AG10803 (cell line): ENCODE results near the gene PLSCR2.

Experiments used
- DNase-seq: peaks from one replicate; pipeline ENCODE4 v3.0.0; 2010; ENCODE audit warnings: low read depth
- H3K4me3 ChIP-seq: 2 replicates; pipeline ENCODE4 v1.5.1; 2011; ENCODE audit warnings: mild to moderate bottlenecking, low read length, control low read depth
- TF ChIP-seq, protein P1 (sequence below): conservative IDR thresholded peaks from 2 replicates; pipeline ENCODE4 v1.5.1; 2011; ENCODE audit warnings: mild to moderate bottlenecking, low read length, control low read depth, inconsistent platforms

PLSCR2 gene, protein sequence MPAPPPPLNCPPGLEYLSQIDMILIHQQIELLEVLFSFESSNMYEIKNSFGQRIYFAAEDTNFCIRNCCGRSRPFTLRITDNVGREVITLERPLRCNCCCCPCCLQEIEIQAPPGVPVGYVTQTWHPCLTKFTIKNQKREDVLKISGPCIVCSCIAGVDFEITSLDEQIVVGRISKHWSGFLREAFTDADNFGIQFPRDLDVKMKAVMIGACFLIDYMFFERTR

DNA sequence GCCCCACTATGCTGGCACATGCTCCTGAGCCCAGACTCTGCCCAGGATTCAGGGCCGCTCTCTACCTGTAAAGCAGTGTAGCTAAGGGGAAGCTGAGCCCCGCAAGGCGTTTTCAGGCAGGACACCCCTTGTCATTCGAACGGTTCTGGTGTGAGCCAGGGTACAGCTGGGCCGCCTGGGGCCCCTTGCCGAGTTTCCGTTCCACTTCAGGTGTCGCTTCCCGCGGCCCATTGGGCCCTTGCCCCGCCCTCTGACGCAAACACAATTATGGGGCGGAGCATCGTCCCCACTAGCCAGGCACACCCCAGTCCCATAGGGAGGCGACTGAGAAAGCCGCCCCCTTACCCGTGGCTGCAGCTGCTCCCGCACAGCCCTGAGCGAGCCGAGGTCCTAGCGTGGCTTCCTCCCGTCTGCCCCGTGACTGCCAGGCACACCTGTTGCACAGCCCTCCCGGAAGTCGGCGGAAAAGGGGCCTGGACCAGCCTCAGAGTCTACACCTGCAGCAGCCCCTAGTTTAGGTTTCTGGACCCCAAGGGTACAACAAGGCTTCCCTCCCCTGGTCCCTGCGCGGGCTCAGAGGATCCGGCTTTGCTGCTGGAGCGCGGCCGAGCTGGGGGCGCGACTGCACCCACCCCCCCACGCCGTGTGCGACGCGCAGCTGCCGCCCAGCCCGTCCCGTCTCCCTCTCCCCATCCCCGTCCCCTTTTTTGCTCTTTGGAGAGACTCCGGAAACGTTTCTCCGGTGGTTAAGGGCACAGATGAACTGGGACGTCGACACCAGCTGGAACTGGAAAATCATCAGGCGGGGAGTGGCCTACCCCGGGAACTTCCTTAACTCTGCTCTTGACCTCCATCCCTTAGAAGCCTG, at the start of gene PLSCR2:
TSS of gene PLSCR2 (minus strand) at position 412 of the 868 bp plus-strand sequence. CDS start 9,657 bp downstream, outside the sequence.
- DNase-seq, result no peak
- H3K4me3 ChIP-seq, result peak within 1 kb of the TSS; percentile 58
- TF ChIP-seq, protein P1, sequence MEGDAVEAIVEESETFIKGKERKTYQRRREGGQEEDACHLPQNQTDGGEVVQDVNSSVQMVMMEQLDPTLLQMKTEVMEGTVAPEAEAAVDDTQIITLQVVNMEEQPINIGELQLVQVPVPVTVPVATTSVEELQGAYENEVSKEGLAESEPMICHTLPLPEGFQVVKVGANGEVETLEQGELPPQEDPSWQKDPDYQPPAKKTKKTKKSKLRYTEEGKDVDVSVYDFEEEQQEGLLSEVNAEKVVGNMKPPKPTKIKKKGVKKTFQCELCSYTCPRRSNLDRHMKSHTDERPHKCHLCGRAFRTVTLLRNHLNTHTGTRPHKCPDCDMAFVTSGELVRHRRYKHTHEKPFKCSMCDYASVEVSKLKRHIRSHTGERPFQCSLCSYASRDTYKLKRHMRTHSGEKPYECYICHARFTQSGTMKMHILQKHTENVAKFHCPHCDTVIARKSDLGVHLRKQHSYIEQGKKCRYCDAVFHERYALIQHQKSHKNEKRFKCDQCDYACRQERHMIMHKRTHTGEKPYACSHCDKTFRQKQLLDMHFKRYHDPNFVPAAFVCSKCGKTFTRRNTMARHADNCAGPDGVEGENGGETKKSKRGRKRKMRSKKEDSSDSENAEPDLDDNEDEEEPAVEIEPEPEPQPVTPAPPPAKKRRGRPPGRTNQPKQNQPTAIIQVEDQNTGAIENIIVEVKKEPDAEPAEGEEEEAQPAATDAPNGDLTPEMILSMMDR, result no peak

DNA sequence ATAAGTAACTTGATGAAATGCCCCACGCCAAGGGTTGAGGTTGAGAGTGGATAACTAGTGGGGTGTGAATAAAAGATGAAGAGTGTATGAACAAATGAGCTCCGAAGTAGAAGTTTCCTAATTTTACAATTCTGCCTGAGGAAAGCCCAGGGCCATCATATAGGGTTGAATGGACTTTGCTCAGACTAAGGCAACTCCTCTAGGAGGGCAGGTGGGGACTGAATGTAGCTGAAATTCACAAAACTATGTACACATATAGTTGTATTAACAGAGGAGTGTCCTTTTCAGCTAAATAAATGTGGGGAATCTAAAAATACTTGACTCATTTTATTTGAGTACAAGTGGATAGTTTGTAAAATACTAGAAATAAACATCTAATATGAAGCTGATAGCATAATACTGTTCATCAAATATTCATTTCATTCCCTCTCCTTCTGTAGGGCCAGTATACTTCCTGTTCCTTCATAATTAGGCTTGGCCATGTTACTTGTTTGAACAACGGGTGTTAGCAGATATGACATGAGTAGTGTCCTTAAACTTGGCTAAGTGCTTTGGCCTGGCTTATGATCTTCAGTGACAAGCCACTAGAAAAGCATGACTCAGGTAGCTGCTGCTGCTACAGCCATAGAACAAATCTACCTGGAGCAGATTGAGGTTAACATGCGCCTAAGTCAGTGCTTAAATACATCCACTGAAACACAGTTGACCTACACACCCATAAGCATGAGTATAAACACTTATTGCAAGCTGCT, 48.5 kb upstream of the PLSCR2 start:
- H3K4me3 ChIP-seq, result no peak overlapping the region
- TF ChIP-seq, protein P1, result no peak
- no peak for DNase-seq

- no peak overlapping the region for H3K4me3 ChIP-seq
- peak; percentile 60 for DNase-seq
- TF ChIP-seq, protein P1, result no peak
Measured at GRCh38 chr3:146513386-146514051, 44.2 kb upstream of the PLSCR2 start.

DNA sequence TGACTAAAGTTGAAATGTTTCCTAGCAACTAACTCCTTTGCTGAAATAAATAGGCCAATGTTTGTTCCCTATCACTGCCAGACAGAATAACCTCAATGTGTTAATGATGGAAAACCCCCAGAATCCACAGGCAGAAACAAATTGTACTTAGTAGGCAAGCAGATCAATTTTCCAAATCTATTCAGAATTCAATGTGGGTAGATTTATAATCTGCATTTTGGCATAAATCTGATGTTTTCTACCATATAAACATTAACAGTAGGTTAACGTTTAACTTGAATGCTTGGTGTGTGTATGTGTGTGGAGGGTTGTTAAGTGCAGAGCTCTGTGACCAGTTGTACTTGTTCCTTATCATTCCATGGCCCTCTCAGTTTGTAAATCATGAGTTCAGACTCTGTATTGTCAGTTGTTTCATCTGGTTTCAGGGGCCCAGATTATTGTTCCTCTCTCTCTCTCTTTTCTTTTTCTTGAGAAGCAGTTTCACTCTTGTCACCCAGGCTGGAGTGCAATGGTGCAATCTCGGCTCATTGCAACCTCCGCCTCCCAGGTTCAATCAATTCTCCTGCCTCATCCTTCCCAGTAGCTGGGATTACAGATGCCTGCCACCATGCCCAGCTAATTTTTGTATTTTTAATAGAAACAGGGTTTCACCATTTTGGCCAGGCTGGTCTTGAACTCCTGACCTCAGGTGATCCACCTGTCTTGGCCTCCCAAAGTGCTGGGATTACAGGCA, 42.2 kb upstream of the PLSCR2 start:
- no peak for DNase-seq
- TF ChIP-seq, protein P1, result no peak
- H3K4me3 ChIP-seq, result no peak overlapping the region

DNA sequence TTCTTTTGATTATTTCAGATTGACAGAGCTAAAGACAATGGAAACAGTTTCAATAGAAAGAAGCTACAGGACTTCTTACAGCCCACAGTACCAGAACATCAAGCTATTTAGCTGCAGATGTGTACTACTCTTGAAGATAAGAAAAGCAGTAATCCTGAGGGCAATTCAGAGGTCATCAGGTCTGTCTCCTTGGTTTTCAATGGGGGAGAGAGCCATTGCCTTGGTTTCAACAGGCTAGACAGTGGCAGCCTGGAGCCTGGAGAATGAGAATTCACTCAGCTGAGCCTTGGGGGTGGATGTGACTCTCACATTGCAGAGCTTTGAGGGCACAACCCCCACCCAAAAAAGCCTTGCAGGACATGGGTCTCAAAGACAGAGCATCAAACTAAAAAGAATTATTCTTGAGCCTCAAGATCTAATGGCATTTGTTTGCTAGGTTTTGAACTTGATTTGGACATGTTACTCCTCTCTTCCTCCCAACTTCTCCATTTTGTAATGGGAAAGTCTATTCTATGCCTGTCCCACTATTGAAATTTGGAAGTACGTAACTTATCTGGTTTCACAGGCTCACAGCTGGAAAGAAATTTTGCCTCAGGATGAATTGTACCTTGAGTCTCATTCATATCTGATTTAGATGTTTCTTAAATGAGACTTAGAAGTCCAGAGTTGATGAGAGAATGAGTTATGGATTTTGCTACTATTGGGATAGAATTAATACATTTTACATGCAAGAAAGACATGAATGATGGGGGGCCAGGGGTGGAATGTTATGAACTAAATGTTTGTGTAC, 38.2 kb upstream of the PLSCR2 start:
- TF ChIP-seq, protein P1, result no peak
- no peak overlapping the region for H3K4me3 ChIP-seq
- no peak for DNase-seq

GRCh38 chr3:146505516-146505915, 36.2 kb upstream of the PLSCR2 start:
- DNase-seq, result peak; percentile 30
- no peak overlapping the region for H3K4me3 ChIP-seq
- TF ChIP-seq, protein P1, result no peak
